ENCODE data around the gene CHAMP1.

DNA sequence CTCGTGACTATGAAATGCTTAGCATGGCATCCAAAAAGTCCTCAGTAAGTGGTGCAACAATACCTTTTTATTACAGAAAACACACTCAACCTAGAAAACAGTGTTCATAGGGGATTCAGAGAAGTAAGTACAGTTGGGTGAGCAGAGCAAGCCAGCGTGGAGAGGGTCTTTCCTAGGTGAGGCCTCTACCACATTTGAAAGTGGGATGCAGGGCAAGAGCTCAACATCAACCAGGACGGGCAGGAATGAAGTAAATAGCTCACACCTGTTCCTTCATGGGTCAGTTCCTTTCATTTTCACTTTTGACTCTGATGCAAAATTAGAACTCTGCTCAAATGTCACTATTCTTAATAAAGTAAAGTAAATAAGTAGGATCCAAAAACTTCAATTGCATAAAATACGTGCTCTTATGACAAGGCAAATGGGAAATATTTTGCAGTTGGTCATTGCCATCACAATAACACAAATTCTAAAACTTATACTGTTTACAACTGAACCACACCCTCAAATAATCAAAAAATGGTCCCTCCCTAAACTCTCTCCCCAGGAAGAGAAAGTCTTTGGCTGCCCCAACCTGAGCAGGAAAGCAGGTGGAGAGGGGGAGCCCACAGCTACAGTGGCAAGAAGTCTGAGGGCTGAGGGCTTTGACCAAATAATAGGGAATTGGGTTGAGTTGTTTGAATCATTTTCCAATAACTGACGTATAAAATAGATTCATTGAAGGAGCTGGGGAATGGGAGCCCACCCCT, 20.2 kb downstream of the CHAMP1 start:
- TF ChIP-seq POLR2A (IDR thresholded peaks at IDR 0.05): no peak
- TF ChIP-seq, protein P1, sequence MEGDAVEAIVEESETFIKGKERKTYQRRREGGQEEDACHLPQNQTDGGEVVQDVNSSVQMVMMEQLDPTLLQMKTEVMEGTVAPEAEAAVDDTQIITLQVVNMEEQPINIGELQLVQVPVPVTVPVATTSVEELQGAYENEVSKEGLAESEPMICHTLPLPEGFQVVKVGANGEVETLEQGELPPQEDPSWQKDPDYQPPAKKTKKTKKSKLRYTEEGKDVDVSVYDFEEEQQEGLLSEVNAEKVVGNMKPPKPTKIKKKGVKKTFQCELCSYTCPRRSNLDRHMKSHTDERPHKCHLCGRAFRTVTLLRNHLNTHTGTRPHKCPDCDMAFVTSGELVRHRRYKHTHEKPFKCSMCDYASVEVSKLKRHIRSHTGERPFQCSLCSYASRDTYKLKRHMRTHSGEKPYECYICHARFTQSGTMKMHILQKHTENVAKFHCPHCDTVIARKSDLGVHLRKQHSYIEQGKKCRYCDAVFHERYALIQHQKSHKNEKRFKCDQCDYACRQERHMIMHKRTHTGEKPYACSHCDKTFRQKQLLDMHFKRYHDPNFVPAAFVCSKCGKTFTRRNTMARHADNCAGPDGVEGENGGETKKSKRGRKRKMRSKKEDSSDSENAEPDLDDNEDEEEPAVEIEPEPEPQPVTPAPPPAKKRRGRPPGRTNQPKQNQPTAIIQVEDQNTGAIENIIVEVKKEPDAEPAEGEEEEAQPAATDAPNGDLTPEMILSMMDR (IDR thresholded peaks at IDR 0.05): no peak

Measured in upper lobe of left lung (tissue), 4 donors.